HL-60 (cell line): ENCODE data around the gene MRI1.
"Not testable (repeated sequence)": the region's sequence is repeated elsewhere in the genome, so short reads cannot be mapped to it uniquely, and the experiment has no call there.

ENCODE experiments used
- DNase-seq, 2 experiments: peaks; one replicate each; pipeline ENCODE4 v3.0.0-alpha.2; 2010 to 2020; ENCODE audit warnings: low read depth in 1 of 2, low spot score in 1 of 2
- H3K27ac ChIP-seq: fragments of 250-450 bp; sonication (Bioruptor Pico); replicated peaks from 2 replicates; pipeline ENCODE4 v1.5.1; 2020; ENCODE audit warnings: mild to moderate bottlenecking, moderate library complexity
- H3K27me3 ChIP-seq: fragments of 250-450 bp; sonication (Bioruptor Pico); 2 replicates; pipeline ENCODE4 v1.5.1; 2021; ENCODE audit warnings: mild to moderate bottlenecking, moderate library complexity; ENCODE audit not compliant: insufficient read depth, poor library complexity, severe bottlenecking
- H3K4me3 ChIP-seq: replicated peaks from 2 replicates; pipeline ENCODE4 v1.5.1; 2011; ENCODE audit warnings: mild to moderate bottlenecking, control low read depth, low read length; ENCODE audit not compliant: insufficient read depth
- GABPA ChIP-seq: IDR thresholded peaks from 2 replicates; pipeline ENCODE4 v1.6.1; 2012; ENCODE audit warnings: low read depth
- POLR2AphosphoS5 ChIP-seq: IDR thresholded peaks from 2 replicates; pipeline ENCODE4 v1.6.1; 2012; ENCODE audit warnings: low read depth
- REST ChIP-seq: IDR thresholded peaks from 2 replicates; pipeline ENCODE4 v1.6.1; 2012; ENCODE audit warnings: low read depth; ENCODE audit not compliant: insufficient replicate concordance
- SPI1 ChIP-seq: IDR thresholded peaks from 2 replicates; pipeline ENCODE4 v1.6.1; 2012; ENCODE audit warnings: low read depth, mild to moderate bottlenecking, borderline replicate concordance
- TF ChIP-seq, protein P1 (sequence below): IDR thresholded peaks from one replicate; pipeline ENCODE4 v1.5.1; 2011; ENCODE audit warnings: low read length, control low read depth, inconsistent platforms; ENCODE audit not compliant: insufficient read depth

MRI1 gene

DNA sequence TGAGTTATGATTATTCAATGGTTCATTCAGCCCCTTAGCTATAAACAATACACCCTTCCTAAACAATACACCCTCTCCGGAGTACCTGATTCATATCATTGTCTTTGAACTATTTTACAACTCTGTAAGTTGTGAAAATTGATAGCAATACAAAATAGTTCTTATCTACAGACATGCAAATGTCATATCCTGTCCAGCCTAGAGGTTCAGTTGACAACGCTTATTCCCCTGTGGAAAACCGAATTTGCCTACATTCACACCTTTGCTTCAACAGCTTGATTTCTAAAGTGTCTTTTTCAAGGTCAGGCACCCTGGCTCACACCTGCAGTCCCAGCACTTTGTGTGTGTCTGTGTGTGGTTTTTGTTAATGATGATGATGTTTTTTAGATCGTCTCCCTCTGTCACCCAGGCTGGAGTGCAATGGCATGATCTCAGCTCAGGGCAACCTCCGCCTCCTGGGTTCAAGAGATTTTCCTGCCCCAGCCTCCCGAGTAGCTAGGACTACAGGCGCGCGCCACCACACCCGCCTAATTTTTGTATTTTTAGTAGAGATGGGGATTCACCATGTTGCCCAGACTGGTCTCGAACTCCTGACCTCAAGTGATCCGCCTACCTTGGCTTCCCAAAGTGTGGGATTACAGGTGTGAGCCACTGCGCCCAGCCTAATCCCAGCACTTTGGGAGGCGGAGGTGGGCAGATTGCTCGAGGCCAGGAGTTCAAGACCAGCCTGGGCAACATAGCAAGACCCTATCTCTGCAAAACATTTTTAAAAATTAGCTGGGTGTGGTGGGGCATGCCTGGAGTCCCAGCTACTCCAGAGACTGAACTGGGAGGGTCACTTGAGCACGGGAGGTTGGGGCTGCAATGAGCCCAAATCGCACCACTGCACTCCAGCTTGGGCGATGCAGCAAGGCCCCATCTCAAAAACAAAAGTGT is 19.5 kb downstream of the MRI1 start:
- no peak for DNase-seq
- TF ChIP-seq SPI1, result no peak
- H3K4me3 ChIP-seq, result no peak overlapping the region
- no peak overlapping the region for H3K27ac ChIP-seq
- H3K27me3 ChIP-seq, result no peaks in the 10 kb centered on the region

GRCh38 chr19:13784731-13785452 is 20.6 kb downstream of the MRI1 start:
- peak in 1 of 2 experiments; percentile 74 for DNase-seq
- Histone ChIP-seq H3K4me3 (no peak overlapping the region), H3K27me3 (no peaks in the 10 kb centered on the region), H3K27ac (peak overlapping the region; percentile 18; the same call in 1 of the 2 replicates)
- TF ChIP-seq REST (no peak), SPI1 (no peak), GABPA (no peak)
- TF ChIP-seq, protein P1, sequence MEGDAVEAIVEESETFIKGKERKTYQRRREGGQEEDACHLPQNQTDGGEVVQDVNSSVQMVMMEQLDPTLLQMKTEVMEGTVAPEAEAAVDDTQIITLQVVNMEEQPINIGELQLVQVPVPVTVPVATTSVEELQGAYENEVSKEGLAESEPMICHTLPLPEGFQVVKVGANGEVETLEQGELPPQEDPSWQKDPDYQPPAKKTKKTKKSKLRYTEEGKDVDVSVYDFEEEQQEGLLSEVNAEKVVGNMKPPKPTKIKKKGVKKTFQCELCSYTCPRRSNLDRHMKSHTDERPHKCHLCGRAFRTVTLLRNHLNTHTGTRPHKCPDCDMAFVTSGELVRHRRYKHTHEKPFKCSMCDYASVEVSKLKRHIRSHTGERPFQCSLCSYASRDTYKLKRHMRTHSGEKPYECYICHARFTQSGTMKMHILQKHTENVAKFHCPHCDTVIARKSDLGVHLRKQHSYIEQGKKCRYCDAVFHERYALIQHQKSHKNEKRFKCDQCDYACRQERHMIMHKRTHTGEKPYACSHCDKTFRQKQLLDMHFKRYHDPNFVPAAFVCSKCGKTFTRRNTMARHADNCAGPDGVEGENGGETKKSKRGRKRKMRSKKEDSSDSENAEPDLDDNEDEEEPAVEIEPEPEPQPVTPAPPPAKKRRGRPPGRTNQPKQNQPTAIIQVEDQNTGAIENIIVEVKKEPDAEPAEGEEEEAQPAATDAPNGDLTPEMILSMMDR, result peak; percentile 33

DNA sequence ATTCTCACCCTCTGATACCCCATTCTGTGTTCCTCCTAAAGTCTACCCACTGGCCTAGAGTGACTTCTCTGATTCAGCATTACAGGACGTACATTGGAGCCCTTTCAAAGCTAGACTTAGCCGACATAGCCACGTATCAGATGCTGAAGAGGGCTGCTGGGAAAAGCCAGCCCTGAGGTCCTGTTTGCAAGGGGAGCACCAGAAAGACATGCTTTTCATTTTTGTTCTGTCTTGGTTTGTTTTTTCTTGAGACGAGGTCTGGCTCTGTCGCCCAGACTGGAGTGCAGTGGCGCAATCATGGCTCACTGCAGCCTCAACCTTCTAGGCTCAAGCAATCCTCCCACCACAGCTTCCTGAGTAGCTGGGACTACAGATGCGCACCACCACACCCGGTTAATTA is 24.7 kb downstream of the MRI1 start:
- Histone ChIP-seq H3K27ac (peak overlapping the region; percentile 82), H3K4me3 (no peak overlapping the region), H3K27me3 (no peaks in the 10 kb centered on the region)
- DNase-seq, result peak in 1 of 2 experiments; percentile 91
- no peak for TF ChIP-seq GABPA
- TF ChIP-seq POLR2AphosphoS5, result peak; percentile 76

GRCh38 chr19:13790354-13790753 is 26.0 kb downstream of the MRI1 start:
- Histone ChIP-seq H3K27ac (peak overlapping the region; percentile 82), H3K27me3 (no peaks in the 10 kb centered on the region), H3K4me3 (no peak overlapping the region)
- peak; percentile 68 to 89 for DNase-seq
- peak; percentile 66 for TF ChIP-seq POLR2AphosphoS5
- no peak for TF ChIP-seq REST
- TF ChIP-seq GABPA, result peak; percentile 23; the same call in 1 of the 2 replicates
- TF ChIP-seq, protein P1, result no peak
- peak; percentile 56; the same call in 1 of the 2 replicates for TF ChIP-seq SPI1

DNA sequence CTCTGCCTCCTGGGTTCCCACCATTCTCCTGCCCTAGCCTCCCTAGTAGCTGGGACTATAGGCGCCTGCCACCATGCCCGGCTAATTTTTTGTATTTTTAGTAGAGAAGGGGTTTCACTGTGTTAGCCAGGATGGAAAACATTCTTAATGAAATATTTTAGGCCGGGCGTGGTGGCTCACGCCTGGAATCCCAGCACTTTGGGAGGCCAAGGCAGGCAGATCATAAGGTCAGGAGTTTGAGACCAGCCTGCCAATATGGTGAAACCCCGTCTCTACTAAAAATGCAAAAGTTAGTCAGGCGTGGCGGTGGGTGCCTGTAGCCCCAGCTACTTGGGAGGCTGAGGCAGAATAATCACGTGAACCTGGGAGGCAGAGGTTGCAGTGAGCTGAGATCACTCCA is 29.0 kb downstream of the MRI1 start:
- not testable (repeated sequence) for H3K27me3 ChIP-seq, H3K4me3 ChIP-seq, H3K27ac ChIP-seq, DNase-seq
